Stimulated activated CD4-positive, alpha-beta T cell treated with anti-CD3 and anti-CD28 coated beads, Interleukin-1b, Interleukin-23, amount 100 ng/mL, for 4 hours (primary cell): ENCODE measurements around the gene CHRNA10.

Experiments
- DNase-seq, 2 donors: peaks; one replicate each; pipeline ENCODE4 v3.0.0-alpha.2; 2020; ENCODE audit warnings: low read depth in 2 of 2

The CHRNA10 gene

DNA sequence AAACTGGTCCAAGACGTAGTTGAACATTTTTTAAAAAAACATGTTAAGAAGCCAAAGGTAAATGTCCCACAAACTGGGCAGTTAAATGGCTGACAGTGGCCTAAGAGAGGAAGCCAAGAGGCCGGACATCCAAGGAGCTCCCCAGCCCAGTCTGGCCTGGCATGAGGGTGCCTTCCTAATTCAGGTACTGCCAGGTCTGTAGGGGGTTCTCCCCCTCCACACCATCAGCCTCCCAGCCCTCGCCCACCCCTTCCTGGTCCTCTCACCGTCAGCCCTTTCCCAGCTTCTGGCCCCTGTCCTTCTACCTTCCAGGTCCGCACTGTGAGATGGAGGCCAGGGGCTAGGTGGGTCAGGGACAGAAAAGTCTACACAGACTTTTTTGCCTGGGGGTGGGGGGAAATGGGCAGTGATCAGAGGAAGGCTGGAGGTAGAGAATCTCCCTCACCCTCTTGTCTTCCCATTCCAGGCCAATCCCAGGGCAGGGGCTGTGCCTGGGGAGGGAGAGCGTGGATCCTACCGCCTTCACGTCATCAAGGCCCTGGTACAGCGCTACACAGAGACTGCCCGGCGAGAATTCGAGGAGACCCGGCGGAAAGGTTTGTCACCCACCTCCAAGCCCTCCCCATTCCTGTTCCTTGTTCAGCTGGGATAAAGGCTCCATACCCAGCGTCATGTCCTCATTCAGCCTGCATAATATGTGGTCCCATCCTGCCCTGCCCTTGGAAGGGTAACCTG lies 35.4 kb downstream of the CHRNA10 start:
- no peak for DNase-seq

- no peak for DNase-seq
Observed at GRCh38 chr11:3632070-3632660, 39.0 kb downstream of the CHRNA10 start.

DNA sequence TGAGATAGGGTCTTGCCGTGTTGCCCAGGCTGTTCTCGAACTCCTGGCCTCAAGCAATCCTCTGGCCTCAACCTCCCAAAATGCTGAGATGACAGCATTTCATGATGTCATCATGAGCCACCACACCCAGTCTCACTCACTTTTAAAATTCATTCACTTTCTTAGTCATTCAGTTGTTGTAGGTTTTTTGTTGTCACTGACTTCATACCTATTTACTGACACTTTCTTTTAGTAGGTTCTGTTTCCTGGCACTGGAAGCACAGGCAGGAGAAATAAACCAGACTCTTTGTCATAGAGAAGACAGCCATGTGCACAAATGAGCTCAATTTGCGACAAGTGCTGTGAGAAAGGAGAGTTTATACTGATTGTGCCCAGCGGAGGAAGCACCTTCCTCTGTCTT lies 39.9 kb downstream of the CHRNA10 start:
- no peak for DNase-seq

- DNase-seq, result no peak
Observed at GRCh38 chr11:3627291-3627690, 43.9 kb downstream of the CHRNA10 start.

GRCh38 chr11:3626250-3626960 lies 44.8 kb downstream of the CHRNA10 start:
- no peak for DNase-seq

- no peak for DNase-seq
Observed at GRCh38 chr11:3623767-3624458, 47.3 kb downstream of the CHRNA10 start.

GRCh38 chr11:3623121-3623520 lies 48.1 kb downstream of the CHRNA10 start:
- no peak for DNase-seq

- no peak for DNase-seq
Observed at GRCh38 chr11:3622521-3622920, 48.7 kb downstream of the CHRNA10 start.

GRCh38 chr11:3617990-3618389 lies 53.2 kb downstream of the CHRNA10 start:
- DNase-seq, result no peak

GRCh38 chr11:3616721-3617460 lies 54.3 kb downstream of the CHRNA10 start:
- no peak for DNase-seq

DNA sequence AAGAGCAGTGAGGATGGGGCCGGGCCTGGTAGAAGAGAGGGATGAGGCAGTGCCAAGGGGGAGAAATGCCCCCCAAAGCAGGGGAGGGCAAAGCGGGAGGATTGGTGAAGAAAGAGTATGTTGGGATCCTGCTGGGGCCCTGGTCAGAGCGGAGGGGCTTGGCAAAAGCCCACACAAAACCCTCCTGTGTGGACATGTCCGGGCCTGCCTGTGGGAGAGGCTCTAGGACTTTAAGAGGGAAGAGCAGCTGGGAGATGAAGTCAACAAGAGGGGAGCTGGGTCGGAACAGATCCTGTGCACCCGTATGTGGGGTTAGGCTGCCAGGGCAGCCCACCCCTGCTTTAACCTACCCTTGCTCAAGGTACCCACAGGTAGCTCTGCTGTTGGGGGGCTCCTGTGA lies 55.2 kb downstream of the CHRNA10 start:
- no peak for DNase-seq
